Right ventricle myocardium inferior (tissue), 1 donor: ENCODE data around the gene KLHL29. TPM values are rescaled to one million over a fixed set of nuclear protein-coding genes. Genes with fewer than 3 reads are reported as not detected.
A peak's percentile ranks its signal among the peaks of the same experiment; 100 is the strongest.
"Not testable (repeated sequence)": the region's sequence is repeated elsewhere in the genome, so short reads cannot be mapped to it uniquely, and the experiment has no call there.

Experiments used
- ATAC-seq: fragments of 200-7000 bp; cut with Tn5 transposase; one replicate; pipeline ENCODE4 v1.9.1; 2020; ENCODE audit warnings: mild to moderate bottlenecking, moderate library complexity
- DNase-seq: peaks from one replicate; pipeline ENCODE4 v3.0.0; 2021; ENCODE audit errors: missing footprints
- intact Hi-C: fragments of 100-400 bp; cut with DNase I; formaldehyde crosslinking; loops from one replicate; pipeline ENCODE4 v1.11.0; 2022
- long read RNA-seq: library from polyadenylated mRNA; unstranded; transcript quantifications from one replicate; pipeline ENCODE4 v2.0.0, GENCODE V29; 2021
- total RNA-seq: library from RNA; stranded (reverse); fragmentation: NEBNext Ultra II Directional; extraction: Animal tissue kit (Norgen Biotek cat#: 25700); gene quantifications from one replicate; pipeline ENCODE4 v1.2.1, GENCODE V29; 2021
- donor health status: DM: no; HTN: yes; CAD: no; lungs with severe emphysema.

The KLHL29 gene
- 0.54 TPM for total RNA-seq
- long read RNA-seq, partial matches to known transcripts: 0 of 1 reads
- long read RNA-seq, other reads (novel, unspliced or antisense): 1 of 1 reads

- ATAC-seq (peak; percentile 74), DNase-seq (peak; percentile 91)
- intact Hi-C loops: loop anchor here (10.0 kb wide), 1 partner anchor 370 kb away; no protein-coding TSS in a partner anchor
These were observed at the start of gene KLHL29 for GRCh38 chr2:23384551-23385343. Gene KLHL29, plus strand, starts transcription at chr2:23385179. Its CDS starts 177,018 bp downstream, at chr2:23562197.

GRCh38 chr2:23335550-23335949 lies 49.4 kb upstream of the KLHL29 start:
- intact Hi-C loops: no loop called here
- DNase-seq: no peak
- ATAC-seq: no peak

- ATAC-seq (no peak), DNase-seq (no peak)
- intact Hi-C loops: no loop called here
These were observed 42.9 kb upstream of the KLHL29 start for GRCh38 chr2:23342075-23342474.

DNA sequence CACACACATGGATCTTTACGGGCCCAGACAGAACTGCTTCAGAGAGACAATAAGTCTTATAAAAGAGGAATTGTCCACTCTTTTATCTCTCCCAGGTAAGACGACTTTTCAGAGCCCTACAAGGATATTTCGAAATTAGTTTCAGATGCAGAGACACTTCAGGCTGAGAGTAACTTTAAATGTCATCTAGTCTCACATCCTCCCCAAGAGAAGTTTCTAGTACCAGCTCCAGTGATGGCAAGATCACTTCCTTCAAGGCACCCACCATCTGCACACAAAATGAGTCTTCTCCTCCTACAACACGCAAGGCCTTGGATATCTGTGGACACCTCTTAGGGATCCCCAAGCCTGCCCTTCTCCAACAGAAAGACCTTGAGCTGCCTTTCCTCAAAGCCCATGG lies 39.0 kb upstream of the KLHL29 start:
- ATAC-seq: no peak
- intact Hi-C loops: no loop called here
- DNase-seq: no peak

DNA sequence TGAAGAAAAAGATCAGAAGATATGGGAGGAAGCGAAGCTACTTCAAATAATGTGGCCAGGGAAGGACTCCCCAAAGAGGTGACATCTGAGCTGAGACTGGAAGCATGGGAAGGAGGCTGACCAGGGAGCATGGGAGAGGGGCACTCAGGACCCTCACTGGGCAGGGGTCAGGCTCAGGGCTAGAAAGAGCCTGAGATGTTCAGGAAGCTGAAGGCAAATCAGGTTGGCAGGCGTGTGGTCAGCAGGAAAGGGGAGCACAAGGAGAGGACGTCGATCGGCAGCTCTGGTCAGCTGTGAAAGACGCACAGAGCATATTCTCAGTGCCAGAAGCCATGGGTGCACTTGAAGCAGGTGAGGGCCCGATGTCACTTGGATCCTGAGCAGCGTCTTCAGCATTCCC lies 38.2 kb upstream of the KLHL29 start:
- no peak for DNase-seq
- intact Hi-C loops: no loop called here
- no peak for ATAC-seq

- ATAC-seq (no peak), DNase-seq (no peak)
- intact Hi-C loops: no loop called here
These were observed 37.4 kb upstream of the KLHL29 start for GRCh38 chr2:23347471-23348092.

- ATAC-seq, DNase-seq, intact Hi-C loops: not testable (repeated sequence)
These were observed 36.9 kb upstream of the KLHL29 start for GRCh38 chr2:23348093-23348481.

DNA sequence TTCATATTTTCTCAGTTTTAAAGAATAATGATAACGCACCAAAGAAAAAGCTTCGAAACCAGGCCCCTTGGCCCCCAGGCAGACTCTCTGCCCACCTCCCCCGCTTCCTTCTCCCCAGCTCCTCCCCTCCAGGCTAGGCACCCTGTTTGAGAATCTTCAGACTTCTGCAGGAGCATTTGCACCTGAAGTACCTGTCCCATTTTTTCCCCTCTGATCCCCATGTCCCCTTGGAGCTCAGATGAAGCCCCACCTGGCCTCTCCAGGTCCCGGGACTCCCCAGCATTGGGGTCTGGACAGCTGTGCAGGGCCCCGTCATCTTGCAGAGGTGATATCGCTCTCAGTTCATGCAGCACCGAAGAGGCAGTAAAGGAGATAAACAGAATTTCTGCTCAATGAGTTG lies 35.5 kb upstream of the KLHL29 start:
- no peak for DNase-seq
- ATAC-seq: no peak
- intact Hi-C loops: no loop called here

GRCh38 chr2:23350041-23350791 lies 34.8 kb upstream of the KLHL29 start:
- DNase-seq (no peak), ATAC-seq (no peak)
- intact Hi-C loops: loop anchor here (10.0 kb wide), 1 partner anchor 445 kb away; no protein-coding TSS in a partner anchor

- no peak for DNase-seq
- intact Hi-C loops: loop anchor here (10.0 kb wide), 1 partner anchor 446 kb away; no protein-coding TSS in a partner anchor
- peak; percentile 10 for ATAC-seq
These were observed 34.1 kb upstream of the KLHL29 start for GRCh38 chr2:23350792-23351355.

- intact Hi-C loops: loop anchor here (10.0 kb wide), 1 partner anchor 447 kb away; no protein-coding TSS in a partner anchor
- DNase-seq (peak; percentile 90), ATAC-seq (peak; percentile 92)
These were observed 33.4 kb upstream of the KLHL29 start for GRCh38 chr2:23351388-23352141.

- DNase-seq (no peak), ATAC-seq (no peak)
- intact Hi-C loops: loop anchor here (10.0 kb wide), 1 partner anchor 450 kb away; no protein-coding TSS in a partner anchor
These were observed 30.4 kb upstream of the KLHL29 start for GRCh38 chr2:23354554-23354953.

GRCh38 chr2:23355001-23355400 lies 30.0 kb upstream of the KLHL29 start:
- DNase-seq (no peak), ATAC-seq (no peak)
- intact Hi-C loops: loop anchor here (10.0 kb wide), 1 partner anchor 450 kb away; no protein-coding TSS in a partner anchor

- intact Hi-C loops: loop anchor here (10.0 kb wide), 1 partner anchor 452 kb away; no protein-coding TSS in a partner anchor
- DNase-seq: no peak
- ATAC-seq: no peak
These were observed 28.3 kb upstream of the KLHL29 start for GRCh38 chr2:23356711-23357110.

GRCh38 chr2:23359631-23360567 lies 25.1 kb upstream of the KLHL29 start:
- intact Hi-C loops: loop anchor here (10.0 kb wide), 1 partner anchor 455 kb away; no protein-coding TSS in a partner anchor
- no peak for DNase-seq

DNA sequence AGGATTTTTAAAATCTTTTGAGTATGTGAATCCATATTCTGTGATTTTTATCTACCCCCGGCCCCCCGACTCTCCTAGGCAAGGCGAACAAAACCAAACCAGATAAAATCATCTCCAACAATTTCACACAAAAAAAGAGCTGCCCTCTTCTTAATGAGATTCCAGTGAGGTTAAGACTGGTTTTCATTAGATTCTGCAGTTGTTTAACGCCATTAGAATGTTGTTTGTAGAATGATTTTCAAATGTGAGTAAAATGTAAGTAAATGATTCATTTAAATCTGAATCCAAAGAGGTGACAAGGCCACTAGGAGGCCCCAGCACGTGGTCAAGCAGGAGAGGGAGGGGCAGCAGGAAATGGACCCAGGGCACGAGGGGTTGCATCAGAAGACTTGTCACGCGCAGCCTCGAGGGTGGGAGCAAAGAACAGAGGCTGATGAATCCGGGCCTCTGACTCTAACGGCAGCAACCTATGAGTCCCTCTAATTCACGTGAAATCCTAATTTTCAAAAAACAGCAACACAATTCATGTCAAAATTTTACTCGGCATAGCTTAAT lies 24.3 kb upstream of the KLHL29 start:
- intact Hi-C loops: no loop called here
- DNase-seq: no peak

More at GRCh38 chr2:23359631-23360567, 25.1 kb upstream of the KLHL29 start:
- ATAC-seq: no peak

DNA sequence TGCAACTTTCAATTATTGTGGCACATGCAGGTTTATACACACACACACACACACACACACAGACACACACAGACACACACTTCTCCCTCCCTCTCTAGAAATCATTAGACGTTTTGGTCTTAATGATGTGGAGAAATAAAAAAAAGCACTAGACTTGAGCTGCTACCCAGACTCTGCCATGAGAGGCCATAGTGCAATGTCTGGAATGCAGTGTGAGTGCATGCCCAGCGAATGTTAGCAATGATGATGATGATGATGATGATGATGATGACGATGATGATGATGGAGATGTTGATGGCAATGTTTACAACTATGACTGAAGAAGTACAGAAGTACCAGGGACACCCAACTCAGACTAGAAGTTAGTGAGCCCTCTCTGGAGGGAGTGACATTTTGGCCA lies 23.8 kb upstream of the KLHL29 start:
- ATAC-seq: no peak
- intact Hi-C loops: no loop called here

More for the DNA sequence above, 24.3 kb upstream of the KLHL29 start:
- no peak for ATAC-seq

More for the DNA sequence above, 23.8 kb upstream of the KLHL29 start:
- DNase-seq: no peak
